GM18520 (cell line): ENCODE results near the gene CIRBP.
"Not testable (repeated sequence)": the region's sequence is repeated elsewhere in the genome, so short reads cannot be mapped to it uniquely, and the experiment has no call there.

Experiments used
- ATAC-seq: cut with Tn5 transposase; IDR thresholded peaks from one replicate; pipeline ENCODE4 v1.9.1; 2021; ENCODE audit not compliant: unreplicated experiment

The CIRBP gene

DNA sequence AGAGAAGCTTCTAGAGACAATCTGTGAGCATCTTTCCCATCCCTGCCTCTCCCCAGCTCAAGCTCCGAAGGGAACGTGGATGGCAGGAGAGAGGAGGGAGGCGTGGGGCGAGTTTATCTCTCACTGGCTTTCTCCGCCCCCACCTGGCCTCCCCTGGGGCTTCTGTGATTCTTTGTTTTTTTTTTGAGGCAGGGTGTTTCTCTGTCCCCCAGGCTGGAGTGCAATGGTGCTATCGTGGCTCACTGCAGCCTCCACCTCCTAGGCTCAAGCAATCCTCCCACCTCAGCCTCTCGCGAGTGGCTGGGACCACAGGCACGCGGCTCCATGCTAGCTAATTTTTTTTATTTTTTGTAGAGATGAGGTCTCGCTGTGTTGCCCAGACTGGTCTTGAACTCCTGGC lies 39.6 kb downstream of the CIRBP start:
- ATAC-seq: no peak

DNA sequence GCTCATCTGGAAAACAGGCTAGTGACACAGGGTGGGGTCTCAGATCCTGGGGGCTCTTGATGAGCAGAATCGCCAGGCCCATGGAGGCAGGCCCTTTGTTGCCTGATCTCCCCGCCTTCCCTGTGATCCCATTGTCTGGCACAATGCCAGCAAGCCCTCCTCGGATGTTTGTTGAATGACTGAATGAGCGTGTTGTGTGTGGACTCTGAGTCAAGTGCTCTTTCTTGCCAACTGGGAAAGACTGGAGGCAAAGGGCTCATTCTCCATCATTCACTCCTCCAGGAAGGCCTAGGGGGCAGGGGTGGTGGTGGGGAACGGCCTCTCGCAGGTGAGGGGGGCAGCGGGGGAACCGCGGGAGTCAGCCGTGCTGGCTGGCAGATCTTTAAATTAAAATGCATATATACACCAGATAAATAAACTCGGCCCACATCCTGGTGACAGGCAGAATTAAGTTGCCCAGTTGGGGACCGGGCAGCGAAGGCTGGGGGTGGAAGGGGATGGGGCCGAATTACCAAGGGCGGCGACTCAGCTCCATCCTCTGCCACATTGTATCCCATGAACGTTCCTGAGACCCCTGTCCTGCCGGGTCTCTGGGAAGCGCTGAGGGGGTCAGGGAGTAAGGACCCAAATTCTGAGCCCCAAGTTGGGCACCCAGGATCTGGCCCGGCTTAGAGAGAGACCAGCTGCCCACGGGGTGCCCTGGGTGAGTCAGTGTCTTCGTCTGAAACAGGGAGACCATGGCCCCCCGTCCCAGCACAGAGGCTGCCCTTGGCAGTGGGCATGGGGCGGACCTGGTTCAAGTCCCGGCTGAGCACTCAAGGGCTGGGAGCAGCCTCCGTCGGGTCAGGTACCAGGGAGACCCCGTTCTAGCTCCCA lies 41.1 kb downstream of the CIRBP start:
- ATAC-seq: no peak

DNA sequence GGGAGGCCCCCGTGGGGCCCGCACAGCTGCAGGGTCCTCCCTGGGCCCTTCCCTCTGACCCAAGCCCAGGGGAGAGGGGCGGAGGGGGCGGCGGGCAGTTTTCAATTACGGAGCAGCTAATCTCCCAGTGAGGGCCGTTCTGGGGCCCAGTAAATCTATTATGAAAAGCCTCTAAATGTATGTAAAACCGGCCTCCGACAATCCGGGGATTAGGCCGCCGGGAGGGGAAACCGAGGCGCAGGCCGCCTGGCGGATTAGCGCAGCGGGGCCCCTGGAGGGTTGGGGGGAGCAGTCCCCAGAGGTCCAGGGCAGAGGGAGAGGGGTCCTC lies 41.7 kb downstream of the CIRBP start:
- ATAC-seq: no peak

DNA sequence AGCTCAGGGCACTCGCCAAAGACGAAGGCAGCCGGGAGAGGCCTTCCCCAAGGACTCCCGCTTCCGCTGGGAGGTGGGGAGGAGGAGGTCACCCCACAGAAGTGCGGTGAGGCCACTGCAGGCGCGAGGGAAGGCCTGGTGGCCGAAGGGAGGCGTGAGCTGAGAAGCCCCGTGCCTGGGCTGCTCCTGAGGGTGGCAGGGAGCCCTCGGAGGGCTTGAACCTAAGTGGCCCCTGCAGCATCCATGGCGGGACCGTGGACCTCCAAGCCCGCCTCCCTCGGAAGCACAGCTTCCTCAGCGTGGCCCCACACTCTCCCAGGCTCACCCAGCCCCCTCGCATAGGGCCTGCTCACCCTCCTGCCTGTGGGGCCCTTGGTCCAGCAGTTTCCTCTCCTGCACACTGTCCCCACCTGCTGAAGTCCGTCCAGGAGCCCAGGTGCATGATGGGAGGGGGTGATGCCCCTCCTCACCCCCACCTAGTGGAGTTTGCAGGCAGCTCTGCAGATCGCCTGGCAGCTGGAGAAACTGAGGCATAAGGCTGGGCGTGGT lies 42.5 kb downstream of the CIRBP start:
- no peak for ATAC-seq

DNA sequence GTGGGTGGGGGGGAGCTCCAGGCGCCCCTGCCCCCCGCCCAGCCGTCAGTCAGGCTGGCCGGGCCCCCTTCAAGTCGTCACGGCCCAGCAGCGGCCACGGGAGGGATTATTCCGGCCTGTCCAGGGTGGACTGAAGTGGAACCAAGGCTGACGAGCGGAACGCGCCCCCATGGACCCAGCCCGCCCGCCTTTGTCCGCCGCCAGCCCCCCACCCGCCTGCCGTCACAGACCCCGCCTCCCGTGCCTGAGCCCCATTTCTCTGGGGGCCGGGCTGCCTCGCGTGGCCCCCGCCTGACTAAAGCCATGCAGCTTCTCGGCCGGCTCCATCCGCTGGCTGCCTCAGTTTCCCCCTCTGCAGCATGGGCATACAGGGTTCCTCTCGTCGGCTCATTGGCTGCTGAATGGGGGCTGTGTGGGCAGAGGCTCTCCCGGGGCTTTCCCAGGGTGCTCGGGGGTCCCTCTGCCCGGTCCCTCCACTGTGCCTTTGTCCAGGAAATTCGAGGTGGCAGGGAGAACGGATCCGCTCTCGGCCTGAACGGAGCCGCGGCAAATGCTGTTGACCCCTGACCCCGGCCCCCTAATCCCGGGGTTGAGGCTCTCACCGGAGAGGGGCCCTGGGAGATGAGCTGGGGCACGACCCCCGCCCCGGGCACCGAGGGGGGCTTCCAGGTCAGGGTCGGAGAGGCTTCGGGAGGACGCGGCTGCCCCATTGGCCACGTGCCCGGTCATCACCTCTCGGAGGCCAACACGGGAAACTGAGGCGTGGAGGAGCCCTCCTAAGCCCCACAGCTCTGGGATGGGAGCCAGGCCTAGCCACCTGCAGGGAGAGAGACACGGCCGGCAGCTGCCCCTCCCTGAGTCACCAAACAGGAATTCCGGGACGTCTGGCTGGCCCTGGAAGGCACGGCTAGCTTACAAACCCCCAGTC lies 43.9 kb downstream of the CIRBP start:
- ATAC-seq: no peak

- ATAC-seq: no peak
Observed at GRCh38 chr19:1313695-1314613, 44.8 kb downstream of the CIRBP start.

GRCh38 chr19:1315470-1316166 lies 46.5 kb downstream of the CIRBP start:
- no peak for ATAC-seq

DNA sequence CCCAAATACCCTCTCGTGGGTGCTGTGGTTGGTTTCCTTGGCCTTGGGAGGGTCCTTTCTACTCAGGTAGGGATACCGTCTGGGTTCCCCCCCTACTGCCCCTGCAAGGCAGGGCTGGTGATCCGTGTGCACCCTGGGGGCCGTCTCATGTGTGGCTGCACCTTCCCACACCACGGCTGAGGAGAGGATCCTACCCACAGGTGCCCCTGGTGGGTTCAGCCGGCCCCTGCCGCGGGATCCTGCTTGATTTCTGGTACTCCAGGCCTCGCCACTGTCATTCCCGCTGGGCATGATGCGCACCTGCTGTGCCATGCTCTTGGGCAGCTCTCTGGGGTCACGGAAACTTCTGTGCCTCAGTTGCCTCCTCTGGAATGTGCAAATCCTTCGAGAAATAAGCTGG lies 47.3 kb downstream of the CIRBP start:
- ATAC-seq: no peak

DNA sequence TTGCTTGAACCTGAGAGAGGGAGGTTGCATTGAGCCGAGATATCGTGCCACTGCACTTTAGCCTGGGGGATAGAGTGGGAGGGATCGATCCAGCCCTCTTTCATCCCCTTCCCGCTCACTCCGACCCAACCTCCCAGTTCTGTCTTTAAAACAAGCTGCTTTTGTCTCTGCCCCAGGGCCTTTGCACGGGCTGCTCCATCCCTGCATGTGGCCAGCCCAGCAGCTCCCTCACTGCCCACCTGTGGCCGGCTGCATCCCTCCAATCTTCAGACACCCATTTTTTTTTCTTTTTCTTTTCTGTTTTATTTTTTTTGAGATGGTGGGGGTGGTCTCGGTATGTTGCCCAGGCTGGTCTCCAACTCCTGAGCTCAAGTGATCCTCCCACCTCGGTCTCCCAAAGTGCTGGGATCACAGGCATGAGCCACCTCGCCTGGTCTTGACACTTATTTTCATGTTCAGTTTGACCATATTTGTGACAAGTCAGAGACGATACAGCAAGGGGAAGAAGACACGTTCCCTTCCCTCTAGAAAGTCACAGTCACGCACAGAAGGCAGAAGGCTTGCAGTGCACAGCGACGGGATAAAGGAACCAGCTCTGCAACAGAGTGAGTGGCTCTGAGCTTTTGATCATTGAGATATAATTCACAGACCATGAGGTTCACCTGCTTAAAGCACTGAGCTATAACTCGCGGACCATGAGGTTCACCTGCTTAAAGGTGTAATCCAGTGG lies 48.3 kb downstream of the CIRBP start:
- no peak for ATAC-seq

DNA sequence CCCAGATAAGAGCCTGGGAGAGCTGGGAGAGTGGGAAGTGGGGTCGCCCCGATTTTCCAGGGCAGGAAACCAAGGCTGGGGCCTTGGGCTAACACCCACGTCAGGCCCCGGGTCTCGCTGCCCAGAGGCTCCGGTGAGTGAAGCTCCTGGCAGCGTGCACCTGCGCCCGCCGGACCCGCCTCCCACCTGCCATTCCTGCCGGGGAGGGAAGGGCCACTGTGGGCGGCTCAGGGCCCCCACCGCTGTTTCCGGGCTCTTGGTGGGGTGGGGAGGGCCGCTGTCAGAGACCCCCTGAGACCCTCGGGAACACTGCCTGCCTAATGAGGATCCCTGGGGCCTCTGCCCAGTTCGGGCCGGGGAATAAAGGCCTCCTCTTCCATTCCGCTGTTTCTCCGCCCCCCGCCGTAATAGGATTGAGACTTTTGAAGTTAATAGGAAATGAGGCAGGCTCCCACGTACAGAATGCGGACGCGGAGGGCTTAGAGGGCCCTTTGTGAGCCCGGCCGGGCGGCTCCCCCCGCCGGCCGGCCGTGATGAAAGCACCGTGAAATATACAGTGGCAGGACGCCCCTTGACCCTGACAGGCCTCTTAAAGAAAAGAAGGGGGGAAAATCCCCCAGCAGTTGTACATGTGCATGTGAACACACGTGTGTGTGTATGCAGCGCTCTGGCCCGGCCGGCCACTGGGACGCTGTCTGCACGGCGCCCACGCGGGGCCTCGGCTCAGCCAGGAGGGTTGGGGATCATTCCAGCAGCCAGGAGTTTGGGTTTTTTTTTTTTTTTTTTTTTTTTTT lies 49.7 kb downstream of the CIRBP start:
- ATAC-seq: no peak

- ATAC-seq: not testable (repeated sequence)
Observed at GRCh38 chr19:1320282-1320650, 51.1 kb downstream of the CIRBP start.

DNA sequence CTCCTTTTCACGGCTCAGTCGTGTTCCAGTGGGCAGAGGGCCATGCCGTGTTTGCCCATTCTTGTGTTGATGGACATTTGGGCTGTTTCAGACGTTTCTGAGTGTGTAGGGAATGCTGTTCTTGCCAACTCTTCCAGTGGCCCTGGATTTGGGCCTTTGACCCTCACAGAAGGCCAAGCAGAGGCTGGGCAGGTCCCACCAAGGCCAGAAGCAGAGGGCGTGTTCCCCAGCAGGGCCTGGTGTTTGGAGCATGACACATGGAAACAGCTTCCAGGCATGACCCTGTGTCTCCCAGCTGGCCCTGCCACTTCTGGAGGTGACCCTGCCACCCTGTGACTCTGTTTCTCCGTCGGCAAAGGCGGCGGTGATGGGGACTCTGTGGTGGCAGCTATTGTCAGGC lies 52.4 kb downstream of the CIRBP start:
- no peak for ATAC-seq

- no peak for ATAC-seq
Observed at GRCh38 chr19:1322198-1322981, 53.3 kb downstream of the CIRBP start.

GRCh38 chr19:1324249-1324805 lies 55.2 kb downstream of the CIRBP start:
- ATAC-seq: no peak
